GM12878 (cell line): ENCODE data around the gene GKN2. TPM values are rescaled to one million over a fixed set of nuclear protein-coding genes. Genes with fewer than 3 reads are reported as not detected.
A peak's percentile ranks its signal among the peaks of the same experiment; 100 is the strongest.

Experiments used
- ATAC-seq: fragments of 200-7000 bp; cut with Tn5 transposase; 3 replicates; pipeline ENCODE4 v1.9.1; 2020; ENCODE audit warnings: mild to moderate bottlenecking, moderate library complexity
- BruUV-seq: library from RNA; stranded (reverse); fragments of 400-500 nt; replicated peaks from 2 replicates; lab custom pipeline; 2021; lab: Mats Ljungman, UMichigan
- CTCF ChIA-PET: fragments of 300-600 bp; sonication (Branson Sonifier 250); formaldehyde crosslinking; extraction: SDS; loops from one replicate; lab custom pipeline; 2021; ENCODE audit warnings: inconsistent platforms; lab: Yijun Ruan, JAX
- POLR2A ChIA-PET: fragments of 350-600 bp; formaldehyde crosslinking; extraction: SDS; loops from one replicate; lab custom pipeline; 2021; ENCODE audit warnings: inconsistent platforms; lab: Charles Lee
- RAD21 ChIA-PET: fragments of 300-600 bp; sonication (Branson Sonifier 250); formaldehyde crosslinking; loops from one replicate; lab custom pipeline; 2023; ENCODE audit warnings: antibody characterized with exemption; ENCODE audit not compliant: unreplicated experiment; lab: Charles Lee
- SMC1A ChIA-PET: fragments of 300-600 bp; sonication (Branson Sonifier 250); formaldehyde crosslinking; loops from one replicate; lab custom pipeline; 2023; ENCODE audit not compliant: unreplicated experiment, uncharacterized antibody; lab: Charles Lee
- DNase-seq: peaks from one replicate; pipeline ENCODE4 v3.0.0-alpha.2; 2011; ENCODE audit warnings: low read depth, low spot score
- FAIRE-seq: peaks from 3 replicates; lab custom pipeline; 2011; peaks lifted over from hg19 to GRCh38; lab: Jason Lieb, UNC
- H2AFZ ChIP-seq: 2 replicates; pipeline ENCODE4 v1.6.0; 2011; ENCODE audit warnings: low read depth, low read length, control low read depth; ENCODE audit not compliant: control insufficient read depth
- H3K27ac ChIP-seq: 2 replicates; pipeline ENCODE4 v1.5.1; 2011; ENCODE audit warnings: control low read depth; ENCODE audit not compliant: control insufficient read depth, insufficient read depth
- H3K27me3 ChIP-seq, 2 experiments: replicated peaks in 1 of 2; 2 replicates each; pipeline versions ENCODE4 v1.6.0 to v1.6.1; 2011; ENCODE audit warnings: low read length in 1 of 2; ENCODE audit not compliant: control insufficient read depth in 2 of 2, insufficient read depth in 2 of 2
- H3K36me3 ChIP-seq, 2 experiments: 2 replicates each; pipeline ENCODE4 v1.5.1; 2011; ENCODE audit warnings: low read length in 1 of 2; ENCODE audit not compliant: control insufficient read depth in 2 of 2, insufficient read depth in 2 of 2
- H3K4me1 ChIP-seq: 2 replicates; pipeline ENCODE4 v1.6.1; 2011; ENCODE audit warnings: mild to moderate bottlenecking, low read length, moderate library complexity, mixed read lengths; ENCODE audit not compliant: control insufficient read depth, insufficient read depth
- H3K4me2 ChIP-seq: 2 replicates; pipeline ENCODE4 v1.6.0; 2011; ENCODE audit warnings: control low read depth; ENCODE audit not compliant: control insufficient read depth, insufficient read depth
- H3K4me3 ChIP-seq: fragments of 200-600 bp; sonication (generic); 2 replicates; pipeline ENCODE4 v1.5.1; 2016
- H3K79me2 ChIP-seq: 2 replicates; pipeline ENCODE4 v1.6.0; 2011; ENCODE audit warnings: low read length; ENCODE audit not compliant: control insufficient read depth, insufficient read depth
- H3K9ac ChIP-seq: 2 replicates; pipeline ENCODE4 v1.8.0; 2011; ENCODE audit warnings: low read length, control low read depth, mixed read lengths; ENCODE audit not compliant: control insufficient read depth, insufficient read depth
- H3K9me3 ChIP-seq: replicated peaks from 3 replicates; pipeline ENCODE4 v1.5.1; 2011; ENCODE audit warnings: mild to moderate bottlenecking, low read length; ENCODE audit not compliant: control insufficient read depth, insufficient read depth
- H4K20me1 ChIP-seq: 2 replicates; pipeline ENCODE4 v1.6.0; 2011; ENCODE audit not compliant: control insufficient read depth, insufficient read depth
- BCL11A ChIP-seq: IDR thresholded peaks from 2 replicates; pipeline ENCODE4 v1.6.1; 2011; ENCODE audit warnings: low read depth, low read length
- BHLHE40 ChIP-seq, 2 experiments: fragments of 450-650 bp in 1 of 2; IDR thresholded peaks; 2 replicates each; pipeline ENCODE4 v1.6.1; 2011 to 2017; ENCODE audit warnings: low read depth in 2 of 2, borderline replicate concordance in 1 of 2, improper control_type of control experiment in 1 of 2, low read length in 1 of 2, mild to moderate bottlenecking in 1 of 2
- CBFB ChIP-seq: IDR thresholded peaks from 2 replicates; pipeline ENCODE4 v1.6.1; 2016; ENCODE audit warnings: antibody characterized with exemption, low read depth
- CHD1 ChIP-seq: IDR thresholded peaks from 2 replicates; pipeline ENCODE4 v1.6.1; 2012; ENCODE audit warnings: low read depth, low read length, improper control_type of control experiment
- DPF2 ChIP-seq: fragments of 450-650 bp; IDR thresholded peaks from 2 replicates; pipeline ENCODE4 v1.6.1; 2017; ENCODE audit warnings: mild to moderate bottlenecking
- KLF5 ChIP-seq: fragments of 450-650 bp; IDR thresholded peaks from 2 replicates; pipeline ENCODE4 v1.6.1; 2014; ENCODE audit warnings: mild to moderate bottlenecking; ENCODE audit not compliant: partially characterized antibody
- MEF2B ChIP-seq: fragments of 450-650 bp; IDR thresholded peaks from 2 replicates; pipeline ENCODE4 v1.6.1; 2018; ENCODE audit warnings: mild to moderate bottlenecking, moderate library complexity; ENCODE audit not compliant: partially characterized antibody, poor library complexity, severe bottlenecking
- NR2C1 ChIP-seq: fragments of 450-650 bp; IDR thresholded peaks from 2 replicates; pipeline ENCODE4 v1.6.1; 2017; ENCODE audit warnings: antibody characterized with exemption, mild to moderate bottlenecking, moderate library complexity
- NR2C2 ChIP-seq: IDR thresholded peaks from 2 replicates; pipeline ENCODE4 v1.6.1; 2011; ENCODE audit warnings: borderline replicate concordance, low read depth; ENCODE audit not compliant: control insufficient read depth, insufficient read length
- RAD21 ChIP-seq: IDR thresholded peaks from 2 replicates; pipeline ENCODE4 v1.6.1; 2011; ENCODE audit warnings: mild to moderate bottlenecking, low read depth, low read length, moderate library complexity; ENCODE audit not compliant: insufficient read depth
- RCOR1 ChIP-seq: conservative IDR thresholded peaks from 2 replicates; pipeline ENCODE4 v1.6.1; 2012; ENCODE audit warnings: low read depth, low read length, improper control_type of control experiment
- SMARCA5 ChIP-seq: fragments of 450-650 bp; IDR thresholded peaks from 2 replicates; pipeline ENCODE4 v1.6.1; 2017; ENCODE audit warnings: mild to moderate bottlenecking
- SMC3 ChIP-seq: IDR thresholded peaks from 2 replicates; pipeline ENCODE4 v1.6.1; 2011; ENCODE audit warnings: low read length, improper control_type of control experiment, borderline replicate concordance
- TCF3 ChIP-seq: IDR thresholded peaks from 2 replicates; pipeline ENCODE4 v1.6.1; 2012; ENCODE audit warnings: low read depth, mild to moderate bottlenecking, low read length, borderline replicate concordance; ENCODE audit not compliant: insufficient read depth
- TCF7 ChIP-seq: IDR thresholded peaks from 2 replicates; pipeline ENCODE4 v1.6.1; 2014; ENCODE audit warnings: antibody characterized with exemption, borderline replicate concordance
- YY1 ChIP-seq: IDR thresholded peaks from 2 replicates; pipeline ENCODE4 v1.6.1; 2011; ENCODE audit warnings: low read depth, mild to moderate bottlenecking, low read length
- ZNF274 ChIP-seq: IDR thresholded peaks from one replicate; pipeline ENCODE4 v1.8.0; 2011; ENCODE audit not compliant: insufficient read length, insufficient read depth
- WGBS: methylation state at CpG from one replicate; pipeline ENCODE4 v1.1.6; 2016; ENCODE audit warnings: low lambda C conversion rate; ENCODE audit not compliant: insufficient replicate concordance, insufficient coverage; ENCODE audit errors: missing lambda C conversion rate; 5-methylcytosine and 5-hydroxymethylcytosine counted together
- in situ Hi-C: fragments of 300-500 bp; cut with MboI; formaldehyde crosslinking; loops from 9 replicates; pipeline ENCODE4 v1.14.3; 2018; ENCODE audit warnings: mixed read lengths
- intact Hi-C: fragments of 100-400 bp; cut with micrococcal nuclease; formaldehyde crosslinking; loops from one replicate; pipeline ENCODE4 v1.14.2; 2022; ENCODE audit not compliant: unreplicated experiment
- polyA plus RNA-seq, 11 experiments: library from polyadenylated mRNA; depleted of rRNA in 4 of 11; unstranded in 6 of 11; stranded (reverse) in 5 of 11; fragments of >200 nt; fragmentation: Nextera tagmentation in 4 of 11; fragmentation: Illumina TruSeq in 1 of 11; extraction: Ambion mirVana in 4 of 11; extraction: Trizol in 1 of 11; gene quantifications; 1 replicate in 1 of 11; 2 replicates in 10 of 11; pipeline versions ENCODE4 v1.2.1 to v1.2.3, GENCODE V29; 2011 to 2016; ENCODE audit warnings: inconsistent platforms in 2 of 11, missing spikeins in 2 of 11, low read depth in 1 of 11
- total RNA-seq, 4 experiments: library from RNA; depleted of rRNA in 3 of 4; stranded (reverse); fragments of >200 nt in 3 of 4; fragmentation: Illumina TruSeq in 1 of 4; extraction: Trizol in 1 of 4; gene quantifications; 2 replicates each; pipeline versions ENCODE4 v1.2.1 to v1.2.3, GENCODE V29; 2013 to 2021
- TF ChIP-seq, protein P1 (sequence below), 3 experiments: IDR thresholded peaks in 2 of 3; conservative IDR thresholded peaks in 1 of 3; 2 replicates each; pipeline ENCODE4 v1.5.1; 2011; ENCODE audit warnings: low read depth in 3 of 3, low read length in 3 of 3, mild to moderate bottlenecking in 3 of 3, control low read depth in 2 of 3, moderate library complexity in 2 of 3, inconsistent platforms in 1 of 3, mixed read lengths in 1 of 3; ENCODE audit not compliant: control insufficient read depth in 2 of 3, insufficient read depth in 1 of 3; ENCODE audit errors: extremely low read depth in 1 of 3

Gene GKN2
- total and polyA plus RNA-seq, 10 of the 15 experiments (the other 5 are each of a cell fraction or from before 2014, with no cell fraction given) = not detected

DNA sequence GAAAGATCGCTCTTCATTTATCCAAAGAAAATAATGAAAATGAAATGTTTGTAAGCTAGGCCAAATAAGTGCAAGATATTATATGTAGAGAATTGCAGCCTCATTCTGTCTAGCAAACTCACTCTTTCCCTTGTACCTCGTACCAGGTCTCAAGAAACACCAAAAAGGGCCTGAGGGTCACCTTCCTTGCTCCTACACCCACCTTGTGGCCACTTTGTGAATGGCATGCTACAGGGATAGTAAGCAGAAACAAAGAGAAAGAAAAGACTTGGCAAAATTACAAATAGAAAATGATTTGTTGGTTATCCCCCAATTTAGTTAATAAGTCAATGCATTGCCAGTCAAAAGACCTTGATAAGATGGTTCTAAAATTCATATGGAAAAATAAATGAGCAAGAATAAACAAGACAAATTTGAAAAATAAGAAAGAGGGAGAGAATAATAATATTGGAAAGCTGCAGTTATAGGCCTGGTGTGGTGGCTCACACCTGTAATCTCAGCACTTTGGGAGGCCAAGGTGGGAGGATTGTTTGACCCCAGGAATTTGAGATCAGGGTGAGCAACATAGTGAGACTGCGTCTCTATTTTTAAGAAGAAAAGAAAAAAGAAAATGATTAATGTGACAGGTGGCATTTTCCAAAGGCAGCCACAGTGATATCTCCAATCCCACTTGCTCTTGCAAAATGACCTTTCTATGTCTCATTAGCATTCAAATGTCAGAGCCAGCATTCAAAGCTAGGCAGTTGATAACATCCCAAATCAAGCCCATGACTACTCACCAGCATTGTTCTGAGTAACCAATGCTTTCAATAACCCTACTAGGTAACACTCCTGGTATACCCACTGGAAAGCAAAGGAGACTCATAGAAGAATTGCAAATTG lies 42.7 kb downstream of the GKN2 start:
- ChIA-PET CTCF (interaction anchor here (0.6 to 5.0 kb wide), 10 partner anchors 9 to 655 kb away, joined by 3 to 48 read pairs (median 4); partner anchors contain the start of genes APLF and FBXO48), SMC1A (interaction anchor here (0.7 to 1.4 kb wide), 2 partner anchors 121 to 158 kb away, joined by 3 to 4 read pairs; no protein-coding TSS in a partner anchor), RAD21 (interaction anchor here (1.0 to 2.7 kb wide), 3 partner anchors 158 to 446 kb away, joined by 3 to 9 read pairs (median 4); no protein-coding TSS in a partner anchor), POLR2A (no interaction called here)
- DNase-seq (peak; percentile 40), ATAC-seq (peak; percentile 89), FAIRE-seq (peak; percentile 89)
- no peak overlapping the region for H3K27ac ChIP-seq
- no peaks in the 10 kb centered on the region for H3K79me2 ChIP-seq
- WGBS = 50% methylated on average over 3 of the region's 3 CpGs
- H2AFZ ChIP-seq = no peak overlapping the region
- no peaks in the 10 kb centered on the region; a peak in 1 of 4 replicates for H3K27me3 ChIP-seq
- H3K9ac ChIP-seq = no peak overlapping the region
- BruUV-seq = no TSS peak
- in situ Hi-C loops = loop anchor here (5.0 kb wide), 1 partner anchor 158 kb away; no protein-coding TSS in a partner anchor
- peaks cover 16% of the 10 kb centered on the region for H3K4me1 ChIP-seq
- H3K4me3 ChIP-seq = no peak overlapping the region
- H4K20me1 ChIP-seq = no peaks in the 10 kb centered on the region
- no peaks in the 10 kb centered on the region; the same call in 2 of the 3 replicates for H3K9me3 ChIP-seq
- no peaks in the 10 kb centered on the region for H3K36me3 ChIP-seq
- TF ChIP-seq RCOR1 (no peak), TCF3 (no peak), CHD1 (no peak), TCF7 (no peak), BHLHE40 (IDR thresholded peaks at IDR 0.05; ENCODE audit: borderline replicate concordance in 1 of 2, low read depth in 2 of 2, low read length in 1 of 2) (no peak), ZNF274 (no peak), KLF5 (no peak), YY1 (0 out of 2 replicates have a peak, but pooled peaks have one; percentile 52), DPF2 (no peak), NR2C1 (no peak), SMC3 (peak; percentile 84), CBFB (no peak), NR2C2 (no peak), BCL11A (no peak), SMARCA5 (no peak), MEF2B (no peak), RAD21 (peak; percentile 97)
- TF ChIP-seq, protein P1, sequence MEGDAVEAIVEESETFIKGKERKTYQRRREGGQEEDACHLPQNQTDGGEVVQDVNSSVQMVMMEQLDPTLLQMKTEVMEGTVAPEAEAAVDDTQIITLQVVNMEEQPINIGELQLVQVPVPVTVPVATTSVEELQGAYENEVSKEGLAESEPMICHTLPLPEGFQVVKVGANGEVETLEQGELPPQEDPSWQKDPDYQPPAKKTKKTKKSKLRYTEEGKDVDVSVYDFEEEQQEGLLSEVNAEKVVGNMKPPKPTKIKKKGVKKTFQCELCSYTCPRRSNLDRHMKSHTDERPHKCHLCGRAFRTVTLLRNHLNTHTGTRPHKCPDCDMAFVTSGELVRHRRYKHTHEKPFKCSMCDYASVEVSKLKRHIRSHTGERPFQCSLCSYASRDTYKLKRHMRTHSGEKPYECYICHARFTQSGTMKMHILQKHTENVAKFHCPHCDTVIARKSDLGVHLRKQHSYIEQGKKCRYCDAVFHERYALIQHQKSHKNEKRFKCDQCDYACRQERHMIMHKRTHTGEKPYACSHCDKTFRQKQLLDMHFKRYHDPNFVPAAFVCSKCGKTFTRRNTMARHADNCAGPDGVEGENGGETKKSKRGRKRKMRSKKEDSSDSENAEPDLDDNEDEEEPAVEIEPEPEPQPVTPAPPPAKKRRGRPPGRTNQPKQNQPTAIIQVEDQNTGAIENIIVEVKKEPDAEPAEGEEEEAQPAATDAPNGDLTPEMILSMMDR (IDR thresholded peaks at IDR 0.05 in 2 of 3, conservative IDR thresholded peaks at IDR 0.05 in 1 of 3; ENCODE audit: control insufficient read depth in 2 of 3, extremely low read depth in 1 of 3, insufficient read depth in 1 of 3, low read depth in 3 of 3, low read length in 3 of 3) = peak; percentile 84 to 94 (median 90)
- H3K4me2 ChIP-seq = no peak overlapping the region
- intact Hi-C loops = loop anchor here (1.0 kb wide), 3 partner anchors 159 to 447 kb away; no protein-coding TSS in a partner anchor
